Caco-2 (cell line): ENCODE data around the gene BTG2. TPM values are rescaled to one million over a fixed set of nuclear protein-coding genes. Genes with fewer than 3 reads are reported as not detected.

Source experiments
- BruUV-seq: library from RNA; stranded (reverse); fragments of 400-500 nt; replicated peaks from 2 replicates; lab custom pipeline; 2021; lab: Mats Ljungman, UMichigan
- CTCF ChIA-PET: fragments of 300-600 bp; sonication (Branson Sonifier 250); formaldehyde crosslinking; loops from one replicate; lab custom pipeline; 2022; ENCODE audit warnings: antibody characterized with exemption; lab: Charles Lee
- POLR2A ChIA-PET: fragments of 300-600 bp; sonication (Branson Sonifier 250); formaldehyde crosslinking; loops from one replicate; lab custom pipeline; 2022; ENCODE audit warnings: antibody characterized with exemption; lab: Charles Lee
- DNase-seq, 2 experiments: peaks; one replicate each; pipeline versions ENCODE4 v3.0.0 to v3.0.0-alpha.2; 2020 to 2022
- H3K27me3 ChIP-seq: replicated peaks from 2 replicates; pipeline ENCODE4 v1.6.0; 2011; ENCODE audit warnings: low read length; ENCODE audit not compliant: control insufficient read depth, insufficient read depth
- H3K36me3 ChIP-seq: 2 replicates; pipeline ENCODE4 v1.5.1; 2011; ENCODE audit warnings: low read length; ENCODE audit not compliant: control insufficient read depth, insufficient read depth
- H3K4me1 ChIP-seq: fragments of 250-450 bp; sonication (Bioruptor Pico); 2 replicates; pipeline ENCODE4 v1.5.1; 2020; ENCODE audit warnings: mild to moderate bottlenecking
- H3K4me3 ChIP-seq: 2 replicates; pipeline ENCODE4 v1.5.1; 2011; ENCODE audit warnings: low read depth, mild to moderate bottlenecking, control low read depth, low read length
- H3K9me3 ChIP-seq: fragments of 250-450 bp; sonication (Bioruptor Pico); 2 replicates; pipeline ENCODE4 v1.5.1; 2020; ENCODE audit warnings: mild to moderate bottlenecking, moderate library complexity
- H3K27ac Mint-ChIP-seq: one replicate; pipeline ENCODE4 v1.8.0; 2022; ENCODE audit warnings: mixed read lengths; ENCODE audit not compliant: unreplicated experiment
- H3K27me3 Mint-ChIP-seq: one replicate; pipeline ENCODE4 v1.8.0; 2022; ENCODE audit warnings: mixed read lengths; ENCODE audit not compliant: insufficient read depth, unreplicated experiment
- H3K36me3 Mint-ChIP-seq: one replicate; pipeline ENCODE4 v1.8.0; 2022; ENCODE audit warnings: mild to moderate bottlenecking, mixed read lengths; ENCODE audit not compliant: insufficient read depth, unreplicated experiment
- H3K4me1 Mint-ChIP-seq: one replicate; pipeline ENCODE4 v1.8.0; 2022; ENCODE audit warnings: low read depth, mixed read lengths; ENCODE audit not compliant: unreplicated experiment
- H3K4me3 Mint-ChIP-seq: one replicate; pipeline ENCODE4 v1.8.0; 2022; ENCODE audit warnings: mild to moderate bottlenecking, moderate library complexity, mixed read lengths; ENCODE audit not compliant: unreplicated experiment
- H3K9me3 Mint-ChIP-seq: one replicate; pipeline ENCODE4 v1.8.0; 2022; ENCODE audit warnings: mixed read lengths; ENCODE audit not compliant: unreplicated experiment
- intact Hi-C: fragments of 100-400 bp; cut with micrococcal nuclease; formaldehyde crosslinking; loops from one replicate; pipeline ENCODE4 v1.10.0; 2022; ENCODE audit not compliant: unreplicated experiment
- total RNA-seq: library from RNA; stranded (reverse); gene quantifications from 2 replicates; pipeline ENCODE4 v1.2.3, GENCODE V29; 2022
- TF ChIP-seq, protein P1 (sequence below), 2 experiments: fragments of 200-600 bp in 1 of 2; IDR thresholded peaks; 1 replicate in 1 of 2; 2 replicates in 1 of 2; pipeline versions ENCODE4 v1.5.1 to v1.8.0; 2011 to 2022; ENCODE audit warnings: antibody characterized with exemption in 1 of 2, control low read depth in 1 of 2, inconsistent platforms in 1 of 2, low read depth in 1 of 2, low read length in 1 of 2, mild to moderate bottlenecking in 1 of 2, moderate library complexity in 1 of 2; ENCODE audit not compliant: insufficient read depth in 1 of 2, severe bottlenecking in 1 of 2, unreplicated experiment in 1 of 2

The BTG2 gene
- total RNA-seq, 1 experiment from 2014 or later, result 21.2 TPM

- BruUV-seq, result no TSS peak
- Mint-ChIP-seq H3K9me3 (no peaks in the 10 kb centered on the region), H3K27ac (no peak overlapping the region), H3K4me3 (no peak overlapping the region), H3K36me3 (no peaks in the 10 kb centered on the region), H3K4me1 (peaks cover 14% of the 10 kb centered on the region), H3K27me3 (no peaks in the 10 kb centered on the region)
- intact Hi-C loops, result no loop called here
- Histone ChIP-seq H3K4me1 (peaks cover 19% of the 10 kb centered on the region), H3K36me3 (no peaks in the 10 kb centered on the region), H3K4me3 (no peak overlapping the region), H3K27me3 (no peaks in the 10 kb centered on the region), H3K9me3 (no peaks in the 10 kb centered on the region)
- DNase-seq, result no peak
- CTCF ChIA-PET, result no interaction called here
- POLR2A ChIA-PET, result interaction anchor here (1.0 kb wide), 1 partner anchor 10 kb away, joined by 8 read pairs; no protein-coding TSS in a partner anchor
- TF ChIP-seq, protein P1, sequence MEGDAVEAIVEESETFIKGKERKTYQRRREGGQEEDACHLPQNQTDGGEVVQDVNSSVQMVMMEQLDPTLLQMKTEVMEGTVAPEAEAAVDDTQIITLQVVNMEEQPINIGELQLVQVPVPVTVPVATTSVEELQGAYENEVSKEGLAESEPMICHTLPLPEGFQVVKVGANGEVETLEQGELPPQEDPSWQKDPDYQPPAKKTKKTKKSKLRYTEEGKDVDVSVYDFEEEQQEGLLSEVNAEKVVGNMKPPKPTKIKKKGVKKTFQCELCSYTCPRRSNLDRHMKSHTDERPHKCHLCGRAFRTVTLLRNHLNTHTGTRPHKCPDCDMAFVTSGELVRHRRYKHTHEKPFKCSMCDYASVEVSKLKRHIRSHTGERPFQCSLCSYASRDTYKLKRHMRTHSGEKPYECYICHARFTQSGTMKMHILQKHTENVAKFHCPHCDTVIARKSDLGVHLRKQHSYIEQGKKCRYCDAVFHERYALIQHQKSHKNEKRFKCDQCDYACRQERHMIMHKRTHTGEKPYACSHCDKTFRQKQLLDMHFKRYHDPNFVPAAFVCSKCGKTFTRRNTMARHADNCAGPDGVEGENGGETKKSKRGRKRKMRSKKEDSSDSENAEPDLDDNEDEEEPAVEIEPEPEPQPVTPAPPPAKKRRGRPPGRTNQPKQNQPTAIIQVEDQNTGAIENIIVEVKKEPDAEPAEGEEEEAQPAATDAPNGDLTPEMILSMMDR (IDR thresholded peaks at IDR 0.05; ENCODE audit: insufficient read depth in 1 of 2, low read depth in 1 of 2, low read length in 1 of 2, severe bottlenecking in 1 of 2, unreplicated experiment in 1 of 2), result no peak
Measured at GRCh38 chr1:203300441-203301330, 4.6 kb upstream of the BTG2 start.

GRCh38 chr1:203301331-203301668 lies 4.0 kb upstream of the BTG2 start:
- Mint-ChIP-seq H3K9me3 (no peaks in the 10 kb centered on the region), H3K27me3 (no peaks in the 10 kb centered on the region), H3K4me3 (no peak overlapping the region), H3K36me3 (peaks cover 5% of the 10 kb centered on the region), H3K4me1 (peaks cover 14% of the 10 kb centered on the region), H3K27ac (no peak overlapping the region)
- POLR2A ChIA-PET, result interaction anchor here (0.6 to 1.0 kb wide), 2 partner anchors 10 to 28 kb away, joined by 4 to 8 read pairs; no protein-coding TSS in a partner anchor
- H3K27me3 ChIP-seq, result no peaks in the 10 kb centered on the region
- TF ChIP-seq, protein P1 (IDR thresholded peaks at IDR 0.05; ENCODE audit: insufficient read depth in 1 of 2, low read depth in 1 of 2, low read length in 1 of 2, severe bottlenecking in 1 of 2, unreplicated experiment in 1 of 2), result no peak
- peaks cover 19% of the 10 kb centered on the region for H3K4me1 ChIP-seq
- CTCF ChIA-PET, result no interaction called here
- no peaks in the 10 kb centered on the region for H3K36me3 ChIP-seq
- no peaks in the 10 kb centered on the region for H3K9me3 ChIP-seq
- BruUV-seq, result no TSS peak
- no peak for DNase-seq
- H3K4me3 ChIP-seq, result no peak overlapping the region
- intact Hi-C loops, result no loop called here

DNA sequence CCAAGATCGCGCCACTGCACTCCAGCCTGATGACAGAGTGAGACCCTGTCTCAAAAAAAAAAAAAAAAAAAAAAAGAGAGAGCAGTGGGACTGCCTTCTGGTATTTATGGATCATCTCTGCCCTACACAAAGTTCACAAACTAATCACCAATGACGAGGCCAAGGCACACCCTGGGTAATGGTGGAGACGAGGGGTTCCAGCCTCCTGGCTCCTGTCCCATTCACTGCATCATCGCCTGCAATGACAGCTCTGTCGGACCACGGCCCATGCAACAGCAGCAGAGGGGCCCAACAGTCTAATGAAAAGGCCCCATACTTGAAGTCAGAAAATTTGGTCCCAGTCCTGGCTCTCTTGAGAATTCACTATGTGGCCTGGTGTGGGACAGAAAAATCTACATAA lies 2.9 kb upstream of the BTG2 start:
- Mint-ChIP-seq H3K4me1 (peaks cover 25% of the 10 kb centered on the region), H3K27ac (no peak overlapping the region), H3K36me3 (peaks cover 11% of the 10 kb centered on the region), H3K4me3 (no peak overlapping the region), H3K9me3 (no peaks in the 10 kb centered on the region), H3K27me3 (no peaks in the 10 kb centered on the region)
- intact Hi-C loops, result no loop called here
- no TSS peak for BruUV-seq
- TF ChIP-seq, protein P1 (IDR thresholded peaks at IDR 0.05; ENCODE audit: insufficient read depth in 1 of 2, low read depth in 1 of 2, low read length in 1 of 2, severe bottlenecking in 1 of 2, unreplicated experiment in 1 of 2), result no peak
- no peaks in the 10 kb centered on the region for H3K27me3 ChIP-seq
- peaks cover under 1% of the 10 kb centered on the region for H3K36me3 ChIP-seq
- H3K4me1 ChIP-seq, result peaks cover 25% of the 10 kb centered on the region
- H3K4me3 ChIP-seq, result no peak overlapping the region
- POLR2A ChIA-PET, result no interaction called here
- CTCF ChIA-PET, result no interaction called here
- no peaks in the 10 kb centered on the region for H3K9me3 ChIP-seq
- DNase-seq, result no peak
